Astrocyte of the spinal cord (primary cell): ENCODE results near the gene RNF215.
A peak's percentile ranks its signal among the peaks of the same experiment; 100 is the strongest.

ENCODE experiments used
- DNase-seq: peaks from one replicate; pipeline ENCODE4 v3.0.0; 2011; ENCODE audit warnings: low read depth, low spot score
- H3K4me3 ChIP-seq: 2 replicates; pipeline ENCODE4 v1.5.1; 2011; ENCODE audit warnings: low read depth, mild to moderate bottlenecking, low read length, moderate library complexity
- CTCF ChIP-seq: IDR thresholded peaks from 2 replicates; pipeline ENCODE4 v1.5.1; 2012; ENCODE audit warnings: low read depth, mild to moderate bottlenecking, low read length, inconsistent platforms
- in situ Hi-C: cut with HindIII; loops from 2 replicates; pipeline ENCODE4 v1.10.0; 2017; ENCODE audit warnings: low sequenced_read_pairs

Gene RNF215

GRCh38 chr22:30368420-30368819, 18.8 kb downstream of the RNF215 start:
- in situ Hi-C loops: no loop called here
- DNase-seq: no peak
- TF ChIP-seq CTCF: no peak

GRCh38 chr22:30365891-30366290, 21.3 kb downstream of the RNF215 start:
- in situ Hi-C loops: no loop called here

More at GRCh38 chr22:30368420-30368819, 18.8 kb downstream of the RNF215 start:
- H3K4me3 ChIP-seq: no peak overlapping the region

GRCh38 chr22:30362651-30363281, 24.4 kb downstream of the RNF215 start:
- no peak for DNase-seq
- no peak for TF ChIP-seq CTCF
- H3K4me3 ChIP-seq: no peak overlapping the region
- in situ Hi-C loops: no loop called here

More at GRCh38 chr22:30365891-30366290, 21.3 kb downstream of the RNF215 start:
- DNase-seq: no peak
- TF ChIP-seq CTCF: no peak
- no peak overlapping the region for H3K4me3 ChIP-seq

GRCh38 chr22:30361916-30362650, 25.1 kb downstream of the RNF215 start:
- in situ Hi-C loops: no loop called here
- no peak overlapping the region for H3K4me3 ChIP-seq
- no peak for DNase-seq
- TF ChIP-seq CTCF: no peak

GRCh38 chr22:30358541-30358940, 28.7 kb downstream of the RNF215 start:
- no peak for TF ChIP-seq CTCF
- in situ Hi-C loops: no loop called here
- no peak for DNase-seq
- no peak overlapping the region for H3K4me3 ChIP-seq

GRCh38 chr22:30357650-30358215, 29.5 kb downstream of the RNF215 start:
- no peak for TF ChIP-seq CTCF

More at GRCh38 chr22:30357650-30358215, 29.5 kb downstream of the RNF215 start:
- in situ Hi-C loops: no loop called here
- DNase-seq: no peak
- peak overlapping the region; percentile 84 for H3K4me3 ChIP-seq
